ENCODE results near the gene FANCE. TPM values are rescaled to one million over a fixed set of nuclear protein-coding genes. Genes with fewer than 3 reads are reported as not detected.

FANCE gene
- total RNA-seq, 1 experiment from 2014 or later = 13.3 TPM

GRCh38 chr6:35487658-35488516 is 35.7 kb downstream of the FANCE start:
- no peaks in the 10 kb centered on the region for H3K27me3 Mint-ChIP-seq (ENCODE audit: insufficient read depth, unreplicated experiment)
- POLR2A ChIA-PET = interaction anchor here (0.5 to 4.7 kb wide), 11 partner anchors 9 to 246 kb away, joined by 3 to 42 read pairs (median 5); partner anchors contain the start of genes RPL10A, TEAD3 and ZNF76
- peak; percentile 67 for DNase-seq (ENCODE audit: unreplicated experiment)

GRCh38 chr6:35488517-35488862 is 36.4 kb downstream of the FANCE start:
- no peak for TF ChIP-seq CTCF (IDR thresholded peaks at IDR 0.05; ENCODE audit: unreplicated experiment)
- H3K9me3 Mint-ChIP-seq (ENCODE audit: unreplicated experiment) = no peaks in the 10 kb centered on the region
- DNase-seq (ENCODE audit: unreplicated experiment) = no peak
- no peaks in the 10 kb centered on the region for H3K27me3 Mint-ChIP-seq (ENCODE audit: insufficient read depth, unreplicated experiment)
- no peak overlapping the region for H3K4me3 Mint-ChIP-seq (ENCODE audit: unreplicated experiment)
- POLR2A ChIA-PET = interaction anchor here (0.5 to 4.7 kb wide), 7 partner anchors 8 to 229 kb away, joined by 3 to 42 read pairs (median 5); partner anchors contain the start of genes RPL10A, TEAD3 and ZNF76
- H3K36me3 Mint-ChIP-seq (ENCODE audit: insufficient read depth, unreplicated experiment) = peaks cover 6% of the 10 kb centered on the region
- H3K4me1 Mint-ChIP-seq (ENCODE audit: insufficient read depth, unreplicated experiment) = peaks cover 43% of the 10 kb centered on the region
- no TSS peak for BruUV-seq (replicated peaks)
- H3K27ac Mint-ChIP-seq (ENCODE audit: low read depth, unreplicated experiment) = peak overlapping the region; percentile 52
- CTCF ChIA-PET = no interaction called here
- intact Hi-C loops (cut with micrococcal nuclease) = no loop called here

More at GRCh38 chr6:35487658-35488516, 35.7 kb downstream of the FANCE start:
- CTCF ChIA-PET = interaction anchor here (0.8 to 1.1 kb wide), 2 partner anchors 19 to 146 kb away, joined by 3 to 5 read pairs; partner anchors contain the start of gene RPL10A
- Mint-ChIP-seq H3K4me3 (ENCODE audit: unreplicated experiment) (peak overlapping the region; percentile 28), H3K9me3 (ENCODE audit: unreplicated experiment) (no peaks in the 10 kb centered on the region), H3K27ac (ENCODE audit: low read depth, unreplicated experiment) (peak overlapping the region; percentile 52), H3K4me1 (ENCODE audit: insufficient read depth, unreplicated experiment) (peaks cover 43% of the 10 kb centered on the region), H3K36me3 (ENCODE audit: insufficient read depth, unreplicated experiment) (peaks cover 6% of the 10 kb centered on the region)
- no TSS peak for BruUV-seq (replicated peaks)
- TF ChIP-seq CTCF (IDR thresholded peaks at IDR 0.05; ENCODE audit: unreplicated experiment) = no peak
- intact Hi-C loops (cut with micrococcal nuclease) = no loop called here

GRCh38 chr6:35489066-35489465 is 36.9 kb downstream of the FANCE start:
- Mint-ChIP-seq H3K36me3 (ENCODE audit: insufficient read depth, unreplicated experiment) (peaks cover 6% of the 10 kb centered on the region), H3K27ac (ENCODE audit: low read depth, unreplicated experiment) (no peak overlapping the region), H3K4me3 (ENCODE audit: unreplicated experiment) (no peak overlapping the region), H3K9me3 (ENCODE audit: unreplicated experiment) (no peaks in the 10 kb centered on the region), H3K4me1 (ENCODE audit: insufficient read depth, unreplicated experiment) (peaks cover 47% of the 10 kb centered on the region), H3K27me3 (ENCODE audit: insufficient read depth, unreplicated experiment) (no peaks in the 10 kb centered on the region)
- intact Hi-C loops (cut with micrococcal nuclease) = no loop called here
- BruUV-seq (replicated peaks) = no TSS peak
- no peak for TF ChIP-seq CTCF (IDR thresholded peaks at IDR 0.05; ENCODE audit: unreplicated experiment)
- CTCF ChIA-PET = no interaction called here
- peak; percentile 27 for DNase-seq (ENCODE audit: unreplicated experiment)
- POLR2A ChIA-PET = interaction anchor here (0.8 to 4.7 kb wide), 3 partner anchors 15 to 20 kb away, joined by 3 to 19 read pairs (median 5); partner anchors contain the start of gene RPL10A

- H3K36me3 Mint-ChIP-seq (ENCODE audit: insufficient read depth, unreplicated experiment) = peaks cover 6% of the 10 kb centered on the region
Observed at GRCh38 chr6:35489995-35490791, 38.1 kb downstream of the FANCE start.

More at GRCh38 chr6:35489995-35490791, 38.1 kb downstream of the FANCE start:
- Mint-ChIP-seq H3K27me3 (ENCODE audit: insufficient read depth, unreplicated experiment) (no peaks in the 10 kb centered on the region), H3K9me3 (ENCODE audit: unreplicated experiment) (no peaks in the 10 kb centered on the region), H3K4me3 (ENCODE audit: unreplicated experiment) (no peak overlapping the region), H3K4me1 (ENCODE audit: insufficient read depth, unreplicated experiment) (peaks cover 41% of the 10 kb centered on the region), H3K27ac (ENCODE audit: low read depth, unreplicated experiment) (no peak overlapping the region)
- intact Hi-C loops (cut with micrococcal nuclease) = no loop called here
- CTCF ChIA-PET = no interaction called here
- POLR2A ChIA-PET = interaction anchor here (0.6 to 4.7 kb wide), 3 partner anchors 19 to 41 kb away, joined by 3 to 19 read pairs (median 5); partner anchors contain the start of gene RPL10A
- no peak for DNase-seq (ENCODE audit: unreplicated experiment)
- BruUV-seq (replicated peaks) = no TSS peak
- TF ChIP-seq CTCF (IDR thresholded peaks at IDR 0.05; ENCODE audit: unreplicated experiment) = no peak
